Peyer's patch (tissue), 4 donors: Measurements from ENCODE around the gene KIF4B. TPM values are rescaled to one million over a fixed set of nuclear protein-coding genes. Genes with fewer than 3 reads are reported as not detected.

Experiments used
- DNase-seq, 3 donors: peaks; one replicate each; pipeline ENCODE4 v3.0.0-alpha.2; 2017 to 2019
- H3K27ac ChIP-seq, 4 donors: fragments of 200-600 bp; sonication (generic); one replicate each; pipeline ENCODE4 v1.5.1; 2016 to 2019
- H3K27me3 ChIP-seq, 2 donors: fragments of 200-600 bp; sonication (generic); one replicate each; pipeline ENCODE4 v1.5.1; 2019
- H3K36me3 ChIP-seq, 3 donors: fragments of 200-600 bp; sonication (generic); one replicate each; pipeline ENCODE4 v1.5.1; 2016 to 2019
- H3K4me1 ChIP-seq, 4 donors: fragments of 200-600 bp; sonication (generic); one replicate each; pipeline ENCODE4 v1.5.1; 2016 to 2019
- H3K4me3 ChIP-seq, 4 donors: fragments of 200-600 bp; sonication (generic); 1 replicate in 3 of 4; 2 replicates in 1 of 4; pipeline ENCODE4 v1.5.1; 2016 to 2019; ENCODE audit warnings: mild to moderate bottlenecking in 1 of 4
- H3K9me3 ChIP-seq, 4 donors: fragments of 200-600 bp; sonication (generic); one replicate each; pipeline ENCODE4 v1.5.1; 2016 to 2019; ENCODE audit warnings: mild to moderate bottlenecking in 1 of 4
- POLR2A ChIP-seq, 2 donors: fragments of 450-650 bp; IDR thresholded peaks; one replicate each; pipeline ENCODE4 v1.5.1; 2017; ENCODE audit warnings: antibody characterized with exemption in 2 of 2, mild to moderate bottlenecking in 2 of 2, moderate library complexity in 2 of 2
- total RNA-seq, 4 donors: library from RNA; depleted of rRNA; stranded (reverse); fragments of >200 nt; gene quantifications; one replicate each; pipeline ENCODE4 v1.1.0, GENCODE V29; 2016
- TF ChIP-seq, protein P1 (sequence below), 6 experiments: fragments of 450-650 bp in 4 of 6; fragments of 200-600 bp in 2 of 6; sonication (generic) in 1 of 6; IDR thresholded peaks; one replicate each; pipeline ENCODE4 v1.5.1; 2017 to 2019; ENCODE audit warnings: antibody characterized with exemption in 6 of 6, mild to moderate bottlenecking in 3 of 6, moderate library complexity in 1 of 6

The KIF4B gene
- total RNA-seq, 4 donors from 2014 or later: not detected

DNA sequence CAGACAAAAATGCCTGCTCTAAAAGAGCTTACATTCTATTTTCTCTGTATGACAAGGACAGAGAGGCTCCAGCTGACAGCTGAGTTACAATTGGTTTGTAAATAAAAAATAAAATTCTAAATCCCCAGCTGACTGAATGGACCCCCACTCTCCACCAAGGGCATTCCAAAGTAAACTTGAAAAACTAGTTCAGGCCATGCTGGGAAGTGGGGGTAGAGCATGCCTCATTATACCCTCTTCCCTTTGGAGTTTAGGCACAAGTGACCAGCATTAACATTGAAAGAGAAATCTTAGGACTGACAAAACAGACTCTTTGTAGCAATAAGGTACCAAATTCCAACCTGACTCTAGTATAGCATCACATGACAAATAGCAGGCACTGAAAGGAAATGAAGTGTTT, 31.0 kb downstream of the KIF4B start:
- Histone ChIP-seq H3K36me3 (no peaks in the 10 kb centered on the region), H3K9me3 (no peaks in the 10 kb centered on the region), H3K4me1 (no peaks in the 10 kb centered on the region), H3K4me3 (no peak overlapping the region), H3K27me3 (no peaks in the 10 kb centered on the region), H3K27ac (no peak overlapping the region)
- DNase-seq: no peak
- TF ChIP-seq, protein P1, sequence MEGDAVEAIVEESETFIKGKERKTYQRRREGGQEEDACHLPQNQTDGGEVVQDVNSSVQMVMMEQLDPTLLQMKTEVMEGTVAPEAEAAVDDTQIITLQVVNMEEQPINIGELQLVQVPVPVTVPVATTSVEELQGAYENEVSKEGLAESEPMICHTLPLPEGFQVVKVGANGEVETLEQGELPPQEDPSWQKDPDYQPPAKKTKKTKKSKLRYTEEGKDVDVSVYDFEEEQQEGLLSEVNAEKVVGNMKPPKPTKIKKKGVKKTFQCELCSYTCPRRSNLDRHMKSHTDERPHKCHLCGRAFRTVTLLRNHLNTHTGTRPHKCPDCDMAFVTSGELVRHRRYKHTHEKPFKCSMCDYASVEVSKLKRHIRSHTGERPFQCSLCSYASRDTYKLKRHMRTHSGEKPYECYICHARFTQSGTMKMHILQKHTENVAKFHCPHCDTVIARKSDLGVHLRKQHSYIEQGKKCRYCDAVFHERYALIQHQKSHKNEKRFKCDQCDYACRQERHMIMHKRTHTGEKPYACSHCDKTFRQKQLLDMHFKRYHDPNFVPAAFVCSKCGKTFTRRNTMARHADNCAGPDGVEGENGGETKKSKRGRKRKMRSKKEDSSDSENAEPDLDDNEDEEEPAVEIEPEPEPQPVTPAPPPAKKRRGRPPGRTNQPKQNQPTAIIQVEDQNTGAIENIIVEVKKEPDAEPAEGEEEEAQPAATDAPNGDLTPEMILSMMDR (IDR thresholded peaks at IDR 0.05): no peak
- TF ChIP-seq POLR2A (IDR thresholded peaks at IDR 0.05): no peak

DNA sequence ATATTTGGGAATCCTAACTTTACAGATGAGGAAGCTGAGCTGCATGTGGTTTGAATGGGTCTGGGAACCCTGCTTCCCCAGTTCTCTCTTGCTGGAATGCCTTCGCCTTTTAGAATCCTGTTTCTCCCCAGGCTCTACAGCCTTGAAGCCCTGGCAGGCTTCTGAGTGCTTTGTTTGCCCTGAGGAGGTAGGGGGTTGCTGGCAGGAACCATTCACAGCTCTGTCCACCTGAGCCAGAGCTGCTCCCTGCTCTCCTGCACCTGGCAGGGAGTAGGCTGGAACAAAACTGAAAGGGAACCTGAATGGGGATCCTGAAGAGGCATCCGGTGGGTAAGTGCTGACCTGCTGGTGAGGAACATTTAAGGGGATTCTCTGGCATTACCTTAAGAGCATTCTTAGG, 33.0 kb downstream of the KIF4B start:
- H3K36me3 ChIP-seq: no peaks in the 10 kb centered on the region
- H3K4me3 ChIP-seq: no peak overlapping the region
- no peaks in the 10 kb centered on the region for H3K4me1 ChIP-seq
- H3K27ac ChIP-seq: no peak overlapping the region
- no peaks in the 10 kb centered on the region for H3K9me3 ChIP-seq
- no peaks in the 10 kb centered on the region for H3K27me3 ChIP-seq
- no peak for TF ChIP-seq POLR2A (IDR thresholded peaks at IDR 0.05)
- TF ChIP-seq, protein P1 (IDR thresholded peaks at IDR 0.05): no peak
- DNase-seq: no peak

DNA sequence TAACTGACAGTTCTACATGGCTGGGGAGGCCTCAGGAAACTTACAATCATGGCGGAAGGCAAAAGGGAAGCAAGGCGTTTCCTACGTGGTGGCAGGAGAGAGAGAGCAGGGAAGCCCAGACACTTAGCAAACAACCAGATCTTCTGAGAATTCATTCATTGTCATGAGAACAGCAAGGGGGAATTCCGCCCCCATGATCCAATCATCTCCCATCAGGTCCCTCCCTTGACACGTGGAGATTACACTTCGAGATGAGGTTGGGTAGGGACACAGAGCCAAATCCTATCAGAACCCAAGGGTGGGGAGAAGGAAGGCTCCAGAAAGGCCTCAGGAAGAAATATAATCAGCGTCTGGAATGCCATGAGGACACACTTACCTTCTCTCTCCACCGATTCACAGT, 34.3 kb downstream of the KIF4B start:
- no peaks in the 10 kb centered on the region for H3K4me1 ChIP-seq
- no peak overlapping the region for H3K27ac ChIP-seq
- H3K4me3 ChIP-seq: no peak overlapping the region
- H3K36me3 ChIP-seq: no peaks in the 10 kb centered on the region
- DNase-seq: no peak
- no peaks in the 10 kb centered on the region for H3K9me3 ChIP-seq
- H3K27me3 ChIP-seq: no peaks in the 10 kb centered on the region
- TF ChIP-seq, protein P1 (IDR thresholded peaks at IDR 0.05): no peak
- no peak for TF ChIP-seq POLR2A (IDR thresholded peaks at IDR 0.05)

DNA sequence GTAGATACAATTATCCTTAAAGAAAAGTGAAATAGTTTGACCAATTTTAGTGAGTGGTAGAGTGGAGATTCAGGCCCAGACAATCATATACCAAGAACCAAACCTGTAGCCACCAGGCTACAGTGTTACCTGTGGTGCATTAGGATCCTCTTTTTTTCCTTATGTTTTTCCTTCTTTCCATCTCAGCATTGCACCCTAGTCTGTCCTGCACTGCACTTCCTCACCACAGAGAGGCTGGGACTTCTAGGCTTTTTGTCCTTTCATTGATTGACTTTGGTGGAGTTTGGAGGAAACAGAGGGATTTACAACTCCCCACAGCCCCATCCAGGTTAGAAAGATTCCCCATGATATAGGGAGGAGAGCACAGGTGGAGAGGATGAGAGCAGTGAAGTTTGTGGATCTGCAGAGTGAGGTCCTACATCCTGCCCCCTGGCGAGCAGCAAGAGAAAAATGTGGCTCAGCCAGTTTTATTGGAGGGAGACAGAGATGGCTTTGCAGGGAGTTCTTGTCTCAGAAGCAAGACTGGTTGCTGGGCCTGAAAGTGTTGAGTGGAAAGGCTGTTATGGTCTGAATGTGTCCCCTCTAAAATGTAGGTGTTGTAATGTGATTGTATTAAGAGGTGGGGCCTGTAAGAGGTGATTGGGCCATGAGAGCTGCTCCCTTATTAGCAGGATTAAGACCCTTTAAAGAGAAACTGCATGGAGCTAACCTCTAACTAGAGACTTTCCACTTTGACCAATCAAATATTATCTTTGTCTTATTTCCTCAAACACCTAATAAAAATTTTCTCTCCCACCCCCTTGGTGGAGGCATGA, 36.2 kb downstream of the KIF4B start:
- TF ChIP-seq POLR2A (IDR thresholded peaks at IDR 0.05): no peak
- TF ChIP-seq, protein P1 (IDR thresholded peaks at IDR 0.05): peak in 2 of 6 experiments; percentile 11 to 15
- DNase-seq: no peak
- Histone ChIP-seq H3K9me3 (no peaks in the 10 kb centered on the region), H3K4me1 (no peaks in the 10 kb centered on the region), H3K36me3 (no peaks in the 10 kb centered on the region), H3K4me3 (no peak overlapping the region), H3K27ac (no peak overlapping the region), H3K27me3 (no peaks in the 10 kb centered on the region)

DNA sequence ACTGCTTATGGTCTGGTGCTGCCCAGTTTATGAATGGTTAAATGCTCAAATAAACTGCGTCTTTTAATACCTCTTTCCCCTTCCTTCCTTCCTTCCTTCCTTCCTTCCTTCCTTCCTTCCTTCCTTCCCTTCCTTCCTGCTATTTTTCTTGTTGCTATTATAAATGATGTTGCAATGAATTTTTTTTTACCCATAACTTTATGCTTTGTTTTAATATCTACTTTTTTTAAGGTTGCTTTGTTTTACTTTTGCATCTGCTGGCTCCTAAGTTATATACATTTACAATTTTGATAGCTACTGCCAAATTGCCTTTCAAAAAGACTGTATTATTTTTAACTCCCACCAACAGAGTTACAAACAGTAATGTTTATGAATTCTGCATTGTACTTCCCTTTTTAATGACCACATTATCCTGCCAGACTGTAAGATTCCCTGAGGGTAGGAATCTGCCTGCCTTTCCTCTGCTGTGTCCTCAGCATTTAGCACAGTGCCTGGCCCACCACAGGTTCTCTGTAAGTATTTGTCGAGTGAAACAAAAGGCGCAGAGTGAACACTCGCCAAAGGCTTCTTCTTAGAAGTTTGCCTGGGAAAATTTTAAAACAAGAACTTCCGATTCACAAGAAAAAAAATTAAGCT, 36.9 kb downstream of the KIF4B start:
- Histone ChIP-seq H3K27ac (no peak overlapping the region), H3K36me3 (no peaks in the 10 kb centered on the region), H3K9me3 (no peaks in the 10 kb centered on the region), H3K4me3 (no peak overlapping the region), H3K4me1 (no peaks in the 10 kb centered on the region), H3K27me3 (no peaks in the 10 kb centered on the region)
- no peak for DNase-seq
- TF ChIP-seq, protein P1 (IDR thresholded peaks at IDR 0.05): no peak
- no peak for TF ChIP-seq POLR2A (IDR thresholded peaks at IDR 0.05)
